ENCODE results near the gene GPR173. TPM values are rescaled to one million over a fixed set of nuclear protein-coding genes. Genes with fewer than 3 reads are reported as not detected.

Gene GPR173
- total RNA-seq, 1 experiment from 2014 or later = 0.47 TPM

DNA sequence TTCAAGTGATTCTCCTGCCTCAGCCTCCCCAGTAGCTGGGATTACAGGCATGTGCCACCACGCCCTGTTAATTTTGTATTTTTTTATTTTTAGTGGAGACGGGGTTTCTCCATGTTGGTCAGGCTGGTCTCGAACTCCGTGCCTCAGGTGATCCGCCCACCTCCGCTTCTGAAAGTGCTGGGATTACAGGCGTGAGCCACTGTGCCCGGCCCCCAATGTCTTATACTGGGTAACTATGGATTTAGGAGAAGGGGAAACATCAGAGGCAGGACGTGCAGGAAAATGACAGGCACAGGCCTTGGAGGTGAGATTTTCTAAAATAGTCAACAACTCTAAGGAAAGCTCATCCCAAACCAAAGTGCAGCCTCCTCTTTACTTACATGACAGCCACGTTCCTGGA, 22.5 kb downstream of the GPR173 start:
- DNase-seq (ENCODE audit: low spot score) = no peak

DNA sequence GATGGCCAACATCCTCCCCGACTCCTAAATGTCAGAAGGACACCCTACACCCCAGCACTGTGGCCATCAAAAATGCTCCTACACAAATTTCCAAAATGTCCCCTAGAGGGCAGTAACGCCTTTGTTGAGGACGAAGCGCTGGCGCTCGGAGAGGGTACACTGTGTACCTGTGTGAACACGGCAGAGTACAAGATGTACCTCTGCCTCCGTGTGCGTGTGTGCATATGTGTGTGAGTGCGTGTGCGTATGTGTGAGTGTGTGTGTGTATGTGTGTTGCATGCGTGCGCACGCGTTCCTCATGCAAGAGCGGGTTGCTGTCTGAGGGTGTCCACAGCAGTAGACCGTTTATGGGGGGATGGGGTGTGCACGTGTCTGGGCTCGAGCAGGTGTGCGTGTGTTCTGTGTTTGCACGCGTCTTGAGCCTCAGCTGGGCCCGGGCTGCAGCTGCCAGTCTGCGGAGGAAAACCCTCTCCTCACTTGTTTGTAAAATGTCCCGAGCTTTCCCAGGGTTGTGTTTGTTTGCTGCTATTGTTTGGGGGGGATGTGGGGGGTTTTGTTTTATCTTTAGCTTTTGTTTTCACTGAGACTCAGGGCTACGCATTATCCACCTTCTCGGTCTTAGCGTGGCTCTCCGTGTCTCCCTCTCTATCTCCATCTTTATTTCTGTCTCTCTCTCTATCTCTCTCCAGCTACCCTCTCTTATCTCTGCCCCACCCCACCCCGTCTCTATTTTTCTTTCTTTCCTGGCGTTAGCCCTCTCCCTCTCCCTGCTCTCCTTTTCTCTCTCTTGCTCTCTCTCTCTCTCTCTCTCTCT, 23.2 kb downstream of the GPR173 start:
- peak; percentile 41 for DNase-seq (ENCODE audit: low spot score)

DNA sequence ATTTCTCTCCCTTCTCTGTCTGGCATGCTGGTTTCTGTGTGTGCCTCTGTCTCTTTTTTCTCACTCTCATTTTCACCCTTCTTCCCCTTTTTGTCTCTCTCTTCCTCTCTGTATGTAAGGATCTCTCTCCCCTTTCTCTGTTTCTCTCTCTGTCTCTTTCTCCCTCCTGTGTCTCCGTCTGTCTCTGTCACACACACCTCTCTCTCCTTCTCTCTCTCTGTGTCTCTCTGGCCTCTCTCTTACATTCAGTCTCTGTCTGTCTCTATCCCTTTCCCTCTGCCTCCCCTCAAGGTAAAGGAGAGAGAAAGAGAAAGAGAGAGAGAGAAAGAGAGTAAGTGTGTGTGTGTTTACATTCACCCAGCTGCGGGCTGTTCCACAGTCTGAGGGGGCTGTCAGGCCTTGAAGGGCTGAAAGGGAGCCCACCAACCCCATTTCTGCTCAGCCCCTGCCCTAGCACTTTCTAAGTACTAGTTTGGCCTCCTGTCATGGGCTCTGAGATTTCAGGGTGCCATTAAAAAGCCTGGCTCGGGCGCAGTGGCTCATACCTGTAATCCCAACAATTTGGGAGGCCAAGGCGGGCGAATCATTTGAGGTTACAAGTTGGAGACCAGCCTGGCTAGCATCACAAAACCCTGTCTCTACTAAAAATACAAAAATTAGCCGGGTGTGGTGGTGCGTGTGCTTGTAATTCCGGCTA, 24.0 kb downstream of the GPR173 start:
- no peak for DNase-seq (ENCODE audit: low spot score)

DNA sequence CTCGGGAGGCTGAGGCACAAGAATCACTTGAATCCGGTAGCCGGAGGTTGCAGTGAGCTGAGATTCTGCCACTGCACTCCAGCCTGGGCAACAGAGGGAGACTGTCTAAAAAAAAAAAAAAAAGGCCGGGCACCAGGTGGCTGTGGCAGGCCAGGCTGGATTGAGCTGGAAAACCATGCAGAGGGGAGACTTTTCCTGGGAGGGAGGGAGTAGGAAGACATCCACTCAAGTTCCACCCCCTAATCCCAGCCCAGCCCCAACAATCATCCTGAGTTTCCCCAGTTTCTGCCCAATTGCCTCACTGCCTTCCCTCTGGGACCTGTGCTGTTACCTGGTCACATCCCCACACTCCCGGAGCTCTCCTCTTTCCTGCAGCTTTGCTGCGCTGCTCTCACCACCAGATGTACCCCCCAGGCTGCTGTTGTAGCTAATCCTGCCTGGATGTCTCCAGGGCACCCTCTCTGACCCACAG, 24.6 kb downstream of the GPR173 start:
- no peak for DNase-seq (ENCODE audit: low spot score)

DNA sequence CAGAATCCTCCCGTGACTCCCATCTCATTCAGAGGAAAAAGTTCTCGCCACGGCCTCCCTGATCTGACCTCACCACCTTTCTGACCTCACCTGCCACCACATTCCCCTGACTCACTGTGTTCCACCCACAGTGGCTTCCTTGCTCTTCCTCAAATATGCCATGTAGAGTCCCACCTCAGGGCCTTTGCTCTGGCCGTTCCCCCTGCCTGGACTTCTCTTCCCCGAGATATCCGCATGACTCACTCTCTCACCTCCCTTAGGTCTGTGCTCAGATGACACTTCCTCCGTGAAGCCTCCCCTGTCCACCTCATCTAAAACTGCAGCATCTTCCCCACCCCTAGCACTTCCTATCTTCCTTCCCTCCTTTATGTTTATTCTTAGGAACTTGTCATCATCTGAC, 26.4 kb downstream of the GPR173 start:
- peak; percentile 10 for DNase-seq (ENCODE audit: low spot score)

DNA sequence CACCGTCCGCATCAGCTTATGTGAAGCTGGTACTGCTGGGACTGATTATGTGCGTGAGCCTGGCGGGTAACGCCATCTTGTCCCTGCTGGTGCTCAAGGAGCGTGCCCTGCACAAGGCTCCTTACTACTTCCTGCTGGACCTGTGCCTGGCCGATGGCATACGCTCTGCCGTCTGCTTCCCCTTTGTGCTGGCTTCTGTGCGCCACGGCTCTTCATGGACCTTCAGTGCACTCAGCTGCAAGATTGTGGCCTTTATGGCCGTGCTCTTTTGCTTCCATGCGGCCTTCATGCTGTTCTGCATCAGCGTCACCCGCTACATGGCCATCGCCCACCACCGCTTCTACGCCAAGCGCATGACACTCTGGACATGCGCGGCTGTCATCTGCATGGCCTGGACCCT, 28.1 kb downstream of the GPR173 start:
- no peak for DNase-seq (ENCODE audit: low spot score)

DNA sequence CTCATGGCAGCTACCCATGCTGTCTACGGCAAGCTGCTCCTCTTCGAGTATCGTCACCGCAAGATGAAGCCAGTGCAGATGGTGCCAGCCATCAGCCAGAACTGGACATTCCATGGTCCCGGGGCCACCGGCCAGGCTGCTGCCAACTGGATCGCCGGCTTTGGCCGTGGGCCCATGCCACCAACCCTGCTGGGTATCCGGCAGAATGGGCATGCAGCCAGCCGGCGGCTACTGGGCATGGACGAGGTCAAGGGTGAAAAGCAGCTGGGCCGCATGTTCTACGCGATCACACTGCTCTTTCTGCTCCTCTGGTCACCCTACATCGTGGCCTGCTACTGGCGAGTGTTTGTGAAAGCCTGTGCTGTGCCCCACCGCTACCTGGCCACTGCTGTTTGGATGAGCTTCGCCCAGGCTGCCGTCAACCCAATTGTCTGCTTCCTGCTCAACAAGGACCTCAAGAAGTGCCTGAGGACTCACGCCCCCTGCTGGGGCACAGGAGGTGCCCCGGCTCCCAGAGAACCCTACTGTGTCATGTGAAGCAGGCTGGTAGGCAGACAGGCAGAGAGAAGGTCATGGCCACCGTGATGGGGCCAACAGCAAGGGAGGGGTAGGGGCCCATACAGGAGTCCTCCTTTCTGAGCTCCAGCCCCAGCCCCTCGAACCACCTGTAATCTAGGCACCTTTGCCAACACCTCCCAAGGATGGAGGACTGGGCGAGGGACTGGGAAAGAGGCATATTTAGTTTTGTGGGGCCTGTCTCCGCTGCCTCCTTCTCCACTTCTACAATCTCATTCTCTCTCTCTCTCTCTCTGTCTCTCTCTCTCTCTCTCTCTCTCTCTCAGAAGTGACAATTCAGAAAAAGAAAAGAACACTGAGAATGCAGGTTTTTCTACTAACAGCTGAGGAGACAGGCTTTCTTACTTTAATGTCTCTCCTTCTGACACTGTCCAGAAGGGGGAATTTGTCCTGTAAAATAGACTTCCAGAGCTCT, 28.9 kb downstream of the GPR173 start:
- DNase-seq (ENCODE audit: low spot score) = no peak

DNA sequence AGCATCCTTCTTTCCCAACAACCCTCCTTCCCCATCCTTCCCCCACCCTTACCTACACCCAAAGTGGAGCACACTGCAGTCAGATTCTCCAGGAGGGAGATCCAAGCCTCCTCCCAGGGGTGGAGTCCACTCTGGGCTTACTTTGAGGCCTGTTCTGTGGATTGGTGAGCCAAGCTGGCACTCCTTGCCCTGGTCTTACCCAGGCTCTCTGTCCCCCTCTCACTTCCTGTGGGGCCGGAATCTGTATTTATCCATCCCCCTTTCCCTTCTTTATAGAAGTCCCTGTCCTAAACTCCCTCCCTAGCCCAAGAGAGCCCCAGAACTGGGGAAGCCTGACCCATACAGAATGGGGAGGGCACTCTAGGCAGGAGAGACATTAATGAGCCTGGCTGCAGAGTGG, 30.4 kb downstream of the GPR173 start:
- DNase-seq (ENCODE audit: low spot score) = no peak

DNA sequence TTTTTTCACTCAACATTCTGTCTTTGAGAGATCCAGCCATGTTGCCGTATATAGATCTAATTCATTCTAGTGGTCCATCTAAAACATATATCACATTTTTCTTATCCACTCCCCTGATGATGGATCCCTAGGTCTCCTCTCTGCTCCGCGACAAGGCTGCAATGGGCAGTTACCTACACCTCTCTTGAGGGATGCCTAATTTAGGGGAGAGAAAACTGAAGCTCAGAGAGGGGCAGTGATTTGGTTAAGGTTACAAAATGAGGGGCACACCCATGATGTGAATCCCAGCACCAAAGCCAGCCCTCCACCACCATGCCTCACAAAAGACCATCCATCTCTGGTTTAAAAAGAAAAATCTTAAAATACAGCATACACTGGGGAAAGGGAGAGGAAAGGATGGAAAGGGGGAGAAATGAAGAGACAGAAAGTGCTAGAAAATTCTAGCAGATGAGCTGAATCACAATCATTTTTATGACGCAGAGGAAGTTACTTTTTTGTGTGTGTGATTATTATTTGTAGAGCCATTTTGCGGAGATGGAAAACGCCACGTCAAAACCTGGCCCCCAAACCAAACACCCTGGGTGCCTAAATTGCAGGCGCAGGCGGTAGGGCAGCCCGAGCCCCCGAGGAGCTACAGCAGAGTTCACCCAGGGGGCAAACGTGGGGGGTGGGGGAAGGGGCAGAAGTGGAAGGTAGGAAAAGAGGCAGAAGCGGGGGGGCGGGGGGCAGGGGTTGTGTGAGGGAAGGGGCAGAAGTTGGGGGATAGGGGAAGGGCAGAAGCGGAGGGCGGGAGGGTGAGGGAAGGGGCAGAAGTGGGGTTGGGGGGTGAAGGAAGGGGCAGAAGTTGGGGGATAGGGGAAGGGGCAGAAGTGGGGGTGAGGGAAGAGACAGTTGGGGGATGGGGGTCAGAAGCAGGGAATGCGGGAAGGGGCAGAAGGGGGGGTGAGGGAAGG, 32.3 kb downstream of the GPR173 start:
- DNase-seq (ENCODE audit: low spot score) = no peak

DNA sequence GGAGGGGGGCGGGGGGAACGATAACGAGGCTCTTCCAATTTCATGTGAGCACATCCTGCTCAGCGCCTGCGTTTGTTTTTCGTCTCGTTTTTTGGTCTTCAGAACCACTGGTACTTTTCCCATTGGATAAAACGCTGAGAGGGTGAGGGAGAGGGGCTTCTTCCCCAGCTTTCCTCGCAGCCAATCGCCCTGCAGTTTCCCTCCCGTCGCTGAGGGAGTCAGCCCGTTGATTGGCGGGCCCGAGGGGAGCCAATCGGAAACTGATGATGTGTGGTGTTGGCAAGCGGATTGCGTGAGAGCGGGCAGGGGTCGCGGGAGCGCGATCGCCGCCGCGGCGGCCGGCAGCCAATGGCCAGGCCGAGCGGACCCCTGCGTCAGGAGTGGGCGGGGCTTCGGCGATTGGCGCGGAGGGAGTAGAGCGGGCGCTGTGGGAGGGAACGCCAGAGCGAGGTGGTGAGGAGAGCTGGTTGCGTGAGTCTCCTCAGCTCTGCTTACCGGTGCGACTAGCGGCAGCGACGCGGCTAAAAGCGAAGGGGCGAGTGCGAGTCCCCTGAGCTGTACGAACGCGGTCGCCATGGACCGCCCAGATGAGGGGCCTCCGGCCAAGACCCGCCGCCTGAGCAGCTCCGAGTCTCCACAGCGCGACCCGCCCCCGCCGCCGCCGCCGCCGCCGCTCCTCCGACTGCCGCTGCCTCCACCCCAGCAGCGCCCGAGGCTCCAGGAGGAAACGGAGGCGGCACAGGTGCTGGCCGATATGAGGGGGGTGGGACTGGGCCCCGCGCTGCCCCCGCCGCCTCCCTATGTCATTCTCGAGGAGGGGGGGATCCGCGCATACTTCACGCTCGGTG, 33.6 kb downstream of the GPR173 start, which contains the start of gene TSPYL2:
Gene TSPYL2 (plus strand): TSS at position 443 of the 848 bp plus-strand sequence. CDS start 132 bp downstream, at position 575.
- peak; percentile 87 for DNase-seq (ENCODE audit: low spot score)

DNA sequence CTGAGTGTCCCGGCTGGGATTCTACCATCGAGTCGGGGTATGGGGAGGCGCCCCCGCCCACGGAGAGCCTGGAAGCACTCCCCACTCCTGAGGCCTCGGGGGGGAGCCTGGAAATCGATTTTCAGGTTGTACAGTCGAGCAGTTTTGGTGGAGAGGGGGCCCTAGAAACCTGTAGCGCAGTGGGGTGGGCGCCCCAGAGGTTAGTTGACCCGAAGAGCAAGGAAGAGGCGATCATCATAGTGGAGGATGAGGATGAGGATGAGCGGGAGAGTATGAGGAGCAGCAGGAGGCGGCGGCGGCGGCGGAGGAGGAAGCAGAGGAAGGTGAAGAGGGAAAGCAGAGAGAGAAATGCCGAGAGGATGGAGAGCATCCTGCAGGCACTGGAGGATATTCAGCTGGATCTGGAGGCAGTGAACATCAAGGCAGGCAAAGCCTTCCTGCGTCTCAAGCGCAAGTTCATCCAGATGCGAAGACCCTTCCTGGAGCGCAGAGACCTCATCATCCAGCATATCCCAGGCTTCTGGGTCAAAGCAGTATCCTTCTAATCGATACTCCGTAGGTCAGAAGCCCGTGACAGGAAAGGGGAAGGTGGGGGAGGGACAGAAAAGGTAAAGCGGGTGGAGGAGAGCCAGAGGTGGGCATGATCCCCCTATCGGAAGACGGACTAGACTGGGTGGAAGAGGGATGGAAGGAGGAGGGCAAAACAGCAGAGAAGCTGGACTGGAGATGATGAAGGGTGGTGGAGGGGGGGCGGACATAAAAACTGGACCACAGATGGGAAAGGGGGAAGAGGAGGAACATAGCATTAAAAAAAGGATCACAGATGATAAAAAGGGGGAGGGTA, 34.4 kb downstream of the GPR173 start:
- no peak for DNase-seq (ENCODE audit: low spot score)

DNA sequence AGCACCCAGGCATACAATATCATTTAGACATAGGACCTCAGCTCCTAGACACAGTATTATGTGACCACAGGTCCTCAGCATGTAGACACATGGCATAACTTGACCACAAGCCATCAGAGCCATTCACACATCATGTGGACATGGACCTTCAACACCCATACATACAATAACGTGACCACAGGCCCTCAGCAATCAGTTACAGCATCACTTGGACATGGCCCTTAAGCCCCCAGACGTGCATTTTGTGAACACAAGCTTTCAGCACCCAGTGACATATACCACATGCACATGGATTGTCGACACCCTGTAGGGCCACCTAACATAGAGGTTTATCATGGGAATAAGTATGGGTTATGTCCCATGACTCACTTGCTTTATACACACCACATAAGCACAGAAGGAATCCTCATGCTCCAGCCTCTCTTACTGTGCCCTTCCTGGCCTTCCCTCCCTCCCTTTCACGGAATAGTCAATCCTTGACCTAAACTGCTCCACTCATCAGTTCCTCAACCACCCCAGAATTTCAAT, 35.5 kb downstream of the GPR173 start:
- no peak for DNase-seq (ENCODE audit: low spot score)

DNA sequence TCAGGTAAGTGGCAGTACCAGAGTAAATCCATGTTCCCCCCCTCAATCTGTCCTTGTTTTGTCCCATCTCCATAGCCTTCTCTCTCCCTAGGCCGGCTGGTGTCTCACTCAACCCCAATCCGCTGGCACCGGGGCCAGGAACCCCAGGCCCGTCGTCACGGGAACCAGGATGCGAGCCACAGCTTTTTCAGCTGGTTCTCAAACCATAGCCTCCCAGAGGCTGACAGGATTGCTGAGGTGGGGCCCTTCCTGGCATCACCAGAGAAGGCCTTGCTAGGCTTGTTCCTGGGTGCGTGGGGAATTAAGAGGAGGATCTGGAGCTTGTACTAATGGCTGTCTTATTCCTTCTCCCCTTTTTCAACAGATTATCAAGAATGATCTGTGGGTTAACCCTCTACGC, 36.3 kb downstream of the GPR173 start:
- DNase-seq (ENCODE audit: low spot score) = no peak

DNA sequence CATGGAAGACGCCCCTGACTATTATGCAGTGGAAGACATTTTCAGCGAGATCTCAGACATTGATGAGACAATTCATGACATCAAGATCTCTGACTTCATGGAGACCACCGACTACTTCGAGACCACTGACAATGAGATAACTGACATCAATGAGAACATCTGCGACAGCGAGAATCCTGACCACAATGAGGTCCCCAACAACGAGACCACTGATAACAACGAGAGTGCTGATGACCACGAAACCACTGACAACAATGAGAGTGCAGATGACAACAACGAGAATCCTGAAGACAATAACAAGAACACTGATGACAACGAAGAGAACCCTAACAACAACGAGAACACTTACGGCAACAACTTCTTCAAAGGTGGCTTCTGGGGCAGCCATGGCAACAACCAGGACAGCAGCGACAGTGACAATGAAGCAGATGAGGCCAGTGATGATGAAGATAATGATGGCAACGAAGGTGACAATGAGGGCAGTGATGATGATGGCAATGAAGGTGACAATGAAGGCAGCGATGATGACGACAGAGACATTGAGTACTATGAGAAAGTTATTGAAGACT, 37.2 kb downstream of the GPR173 start:
- DNase-seq (ENCODE audit: low spot score) = no peak

DNA sequence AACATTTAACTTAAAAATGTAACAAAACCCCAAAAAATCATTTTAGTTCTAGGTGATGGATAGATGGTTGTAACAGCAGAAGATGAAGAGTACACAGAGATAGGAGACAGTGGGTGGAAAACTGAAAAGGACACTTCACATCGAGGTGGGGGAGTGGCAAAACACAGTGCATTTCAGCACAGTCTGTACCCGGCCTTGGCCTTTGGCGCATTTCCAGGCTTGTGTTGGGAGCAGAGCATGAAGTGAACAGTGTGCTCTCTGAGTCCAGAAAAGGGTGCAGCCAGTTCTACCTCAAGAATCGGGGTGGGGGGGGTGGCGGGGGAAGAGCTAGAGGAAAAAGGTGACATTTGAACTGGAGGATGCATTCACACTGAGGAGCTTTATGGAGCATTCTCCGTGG, 37.9 kb downstream of the GPR173 start:
- DNase-seq (ENCODE audit: low spot score) = no peak

DNA sequence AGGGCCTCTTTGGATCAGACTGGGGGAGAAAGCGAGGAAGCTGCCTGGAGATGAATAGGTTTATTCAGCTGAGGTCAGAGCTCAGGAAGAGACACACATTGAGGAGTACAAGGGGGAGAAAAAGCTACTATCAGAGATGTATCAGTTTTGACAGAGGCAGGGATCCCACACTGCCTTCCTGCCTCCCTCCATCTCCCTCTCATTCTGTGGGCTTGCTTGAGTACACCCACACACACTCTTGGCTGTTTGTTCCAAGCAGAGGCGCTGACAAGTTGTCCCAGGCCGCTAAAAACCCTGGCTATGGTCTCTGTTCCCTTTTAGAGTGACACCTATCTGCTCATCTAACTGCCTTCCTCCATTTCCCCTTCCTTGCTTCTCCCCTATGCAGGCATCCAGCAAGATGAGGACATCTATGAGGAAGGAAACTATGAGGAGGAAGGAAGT, 38.8 kb downstream of the GPR173 start:
- no peak for DNase-seq (ENCODE audit: low spot score)

DNA sequence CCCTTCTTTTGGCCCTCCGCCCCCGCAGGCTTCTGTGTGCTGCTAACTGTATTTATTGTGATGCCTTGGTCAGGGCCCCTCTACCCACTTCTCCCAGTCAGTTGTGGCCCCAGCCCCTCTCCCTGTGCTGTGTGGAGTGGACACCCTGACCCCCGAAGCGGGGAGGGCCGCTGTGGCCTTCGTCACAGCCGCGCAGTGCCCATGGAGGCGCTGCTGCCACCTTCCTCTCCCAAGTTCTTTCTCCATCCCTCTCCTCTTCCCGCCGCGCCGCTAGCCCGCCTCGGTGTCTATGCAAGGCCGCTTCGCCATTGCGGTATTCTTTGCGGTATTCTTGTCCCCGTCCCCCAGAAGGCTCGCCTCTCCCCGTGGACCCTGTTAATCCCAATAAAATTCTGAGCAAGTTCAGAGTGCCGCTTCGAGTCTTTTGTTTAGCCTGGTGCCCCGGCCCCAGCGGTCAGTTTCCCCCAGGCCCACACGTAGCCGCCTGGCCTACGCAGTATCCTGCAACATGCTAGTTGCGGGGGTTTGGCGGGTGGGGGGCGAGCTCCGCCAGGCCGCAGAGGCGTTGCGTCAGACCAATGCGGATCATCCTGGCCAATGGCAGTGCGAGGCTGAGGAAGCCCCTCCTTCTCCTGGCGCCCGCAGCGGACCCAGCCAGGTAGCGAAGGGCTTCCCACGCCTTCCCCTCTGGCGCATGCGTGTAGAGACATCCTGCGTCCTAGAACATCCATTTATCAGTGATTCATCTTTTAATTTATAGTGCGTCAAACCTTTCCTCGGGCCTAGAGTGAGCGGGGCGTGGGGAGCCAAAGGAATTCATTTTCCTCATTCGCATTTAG, 39.8 kb downstream of the GPR173 start:
- no peak for DNase-seq (ENCODE audit: low spot score)

All from A172 (cell line).